Stimulated activated CD4-positive, alpha-beta T cell treated with anti-CD3 and anti-CD28 coated beads, Interleukin-12 subunit alpha, Interleukin-12 subunit beta, amount 100 ng/mL, for 48 hours (primary cell): ENCODE data around the gene NPDC1.

Experiments
- DNase-seq, 3 donors: peaks; one replicate each; pipeline ENCODE4 v3.0.0-alpha.2; 2020; ENCODE audit warnings: low read depth in 2 of 3, low spot score in 1 of 3

NPDC1 gene

DNA sequence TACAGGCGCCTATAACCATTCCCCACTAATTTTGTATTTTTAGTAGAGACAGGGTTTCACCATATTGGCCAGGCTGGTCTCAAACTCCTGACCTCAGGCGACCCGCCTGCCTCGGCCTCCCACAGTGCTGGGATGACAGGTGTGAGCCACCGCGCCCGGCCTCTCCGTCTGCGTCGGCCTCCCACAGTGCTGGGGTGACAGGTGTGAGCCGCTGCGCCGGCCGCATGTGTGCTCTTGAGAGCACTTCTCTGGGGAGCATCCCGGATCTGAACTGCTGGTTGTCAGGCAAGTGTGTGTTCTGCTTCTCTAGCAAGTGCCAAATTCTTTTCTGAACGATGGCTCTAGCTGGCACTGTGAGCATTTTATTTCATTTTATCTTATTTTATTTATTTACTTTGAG lies 11.6 kb upstream of the NPDC1 start:
- no peak for DNase-seq

DNA sequence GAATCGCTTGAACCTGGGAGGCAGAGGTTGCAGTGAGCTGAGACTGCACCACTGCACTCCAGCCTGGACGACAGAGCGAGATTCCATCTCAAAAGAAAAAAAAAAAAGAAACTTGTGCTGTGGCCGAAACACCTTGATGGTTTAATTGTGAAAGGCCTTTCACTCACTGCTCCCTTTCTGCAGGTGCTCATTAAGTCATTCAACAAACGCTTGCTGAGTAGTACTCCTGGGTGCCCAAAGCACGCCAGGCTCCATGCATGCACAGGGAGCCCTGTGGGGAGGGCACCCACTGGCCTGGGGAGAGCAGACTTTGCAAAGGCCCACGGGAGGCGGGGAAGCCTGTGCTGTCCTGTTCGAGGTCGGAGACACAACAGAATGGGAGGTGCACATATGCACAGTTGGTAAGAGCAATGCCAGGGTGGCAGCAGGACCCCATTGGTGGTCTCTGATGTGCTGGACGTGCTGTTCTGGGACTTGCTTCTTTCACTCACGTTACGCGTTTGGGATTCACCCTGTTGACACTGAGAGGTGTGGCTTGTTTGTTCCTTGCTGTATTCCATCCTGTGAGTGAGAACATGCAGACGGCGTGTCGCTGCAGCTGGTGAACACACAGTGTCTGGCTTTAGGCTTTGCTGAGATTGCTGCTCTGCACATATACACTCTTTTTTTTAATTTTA lies 10.9 kb upstream of the NPDC1 start:
- DNase-seq, result no peak

DNA sequence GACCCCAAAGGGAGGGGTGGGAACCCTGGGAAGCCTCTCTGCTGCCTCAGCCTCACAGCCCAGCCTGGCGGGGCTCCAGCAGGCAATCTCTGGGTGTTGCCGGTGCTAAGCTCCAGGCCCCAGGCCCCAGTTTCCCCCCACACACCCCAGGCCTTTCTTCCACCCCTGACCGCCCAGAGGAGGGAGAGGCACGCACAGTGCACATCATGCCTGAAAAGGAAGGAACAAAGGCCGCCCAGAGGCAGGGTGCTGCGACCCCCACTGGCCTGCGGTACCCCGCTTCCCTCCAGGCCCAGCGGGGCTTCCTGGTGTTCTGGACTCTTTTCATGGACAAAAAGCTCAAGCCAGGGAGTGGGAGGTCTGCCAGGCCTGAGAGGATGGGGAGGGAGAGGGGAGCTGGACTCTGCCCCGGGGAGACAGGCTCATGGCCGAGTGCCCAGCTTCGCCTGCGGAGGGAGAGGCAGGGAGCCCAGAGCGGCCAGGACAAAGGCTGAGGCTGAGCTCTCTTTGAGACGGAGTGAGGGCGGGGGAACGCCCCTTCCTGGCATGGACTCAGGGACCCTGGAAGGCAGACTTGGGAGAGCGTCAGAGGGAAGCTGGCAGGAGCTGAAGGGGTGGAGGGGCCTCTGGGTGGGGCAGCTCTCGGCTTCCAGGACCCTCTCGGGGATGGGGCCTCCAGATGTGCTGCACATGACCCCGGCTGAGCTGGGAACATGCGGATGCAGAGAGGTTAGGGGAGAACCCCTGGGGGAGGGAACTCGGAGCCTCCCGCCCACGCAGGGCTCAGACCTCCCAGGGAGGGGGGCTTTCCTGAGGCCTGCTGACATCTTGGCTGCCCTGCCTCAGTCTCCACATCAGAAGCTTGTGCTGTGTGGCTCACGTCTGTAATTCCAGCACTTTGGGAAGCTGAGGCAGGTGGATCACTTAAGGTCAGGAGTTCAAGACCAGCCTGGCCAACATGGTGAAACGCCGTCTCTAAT lies 9.7 kb upstream of the NPDC1 start:
- no peak for DNase-seq

DNA sequence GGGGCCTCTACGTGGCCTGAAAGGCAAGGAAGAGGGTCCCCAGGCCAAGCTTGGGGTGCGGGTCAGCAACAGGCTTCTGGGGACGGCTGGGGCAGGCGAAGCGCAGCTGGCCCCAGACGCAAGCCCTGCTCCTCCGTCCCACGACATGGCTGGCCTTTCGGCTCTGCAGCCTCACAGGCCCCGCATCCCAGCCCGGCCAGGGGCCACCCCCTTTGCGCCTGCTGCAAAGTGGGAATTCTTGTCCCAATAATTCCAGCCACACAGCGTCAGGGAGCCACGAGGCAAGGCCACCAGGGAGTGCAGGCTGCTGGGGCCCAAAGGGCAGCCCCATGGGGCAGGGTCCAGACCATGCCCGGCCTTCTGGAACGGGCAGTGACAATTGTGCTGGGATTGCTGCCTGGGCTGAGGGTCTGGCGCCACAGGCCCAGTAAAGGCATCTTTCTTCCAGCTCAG lies 9.0 kb upstream of the NPDC1 start:
- DNase-seq, result no peak

DNA sequence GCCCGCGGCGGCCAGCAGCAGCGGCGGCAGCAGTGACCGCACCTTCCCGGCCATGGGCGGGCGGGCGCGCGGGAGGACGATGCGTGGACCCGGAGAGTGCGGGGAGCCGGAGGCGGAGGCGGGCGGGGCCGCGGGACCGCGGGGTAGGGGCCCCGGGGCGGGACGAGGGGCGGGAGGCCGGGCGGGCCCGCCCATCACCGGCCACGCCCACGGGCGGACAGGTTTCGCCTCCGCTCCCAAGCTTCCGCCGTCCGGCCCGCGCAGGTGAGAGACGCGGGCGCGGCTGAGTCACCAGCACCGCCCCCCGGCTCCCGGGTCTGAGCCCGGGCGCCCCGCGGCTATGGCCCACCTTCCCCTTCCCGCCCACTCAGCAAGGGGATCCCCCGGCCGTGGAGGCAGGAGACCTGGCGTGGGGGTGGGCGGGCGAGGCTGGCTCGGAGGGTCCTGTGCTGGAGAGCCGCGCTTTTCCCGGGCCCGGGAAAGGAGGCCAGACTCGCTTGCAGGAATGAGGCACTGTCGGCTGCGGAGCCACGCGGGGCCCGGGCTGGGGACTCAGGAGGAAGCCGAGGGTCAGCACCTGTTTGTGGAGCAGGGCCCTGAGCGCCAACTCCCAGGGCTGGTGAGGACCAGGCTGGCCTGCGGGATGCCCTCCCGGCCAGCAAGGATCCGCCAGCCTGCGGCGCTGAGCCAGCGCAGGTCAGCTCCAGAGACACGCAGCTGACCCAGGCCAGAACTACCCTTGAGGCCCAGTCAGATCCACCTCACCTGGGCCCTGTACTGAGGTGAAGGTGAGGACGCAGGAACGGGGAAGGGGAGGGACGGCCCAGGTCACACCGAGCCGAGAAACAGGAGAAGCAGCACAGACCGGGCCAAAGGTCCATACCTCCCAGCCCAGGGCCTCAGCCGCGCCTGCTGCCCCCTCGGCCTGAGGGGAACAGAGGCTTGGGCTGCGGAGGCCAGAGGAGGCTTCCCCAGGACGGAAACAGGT lies 8.3 kb upstream of the NPDC1 start, which contains the start of gene ENTPD2:
ENTPD2 (minus strand) TSS at position 118 of the 988 bp plus-strand sequence; CDS start at position 54, 64 bp downstream.
- no peak for DNase-seq

DNA sequence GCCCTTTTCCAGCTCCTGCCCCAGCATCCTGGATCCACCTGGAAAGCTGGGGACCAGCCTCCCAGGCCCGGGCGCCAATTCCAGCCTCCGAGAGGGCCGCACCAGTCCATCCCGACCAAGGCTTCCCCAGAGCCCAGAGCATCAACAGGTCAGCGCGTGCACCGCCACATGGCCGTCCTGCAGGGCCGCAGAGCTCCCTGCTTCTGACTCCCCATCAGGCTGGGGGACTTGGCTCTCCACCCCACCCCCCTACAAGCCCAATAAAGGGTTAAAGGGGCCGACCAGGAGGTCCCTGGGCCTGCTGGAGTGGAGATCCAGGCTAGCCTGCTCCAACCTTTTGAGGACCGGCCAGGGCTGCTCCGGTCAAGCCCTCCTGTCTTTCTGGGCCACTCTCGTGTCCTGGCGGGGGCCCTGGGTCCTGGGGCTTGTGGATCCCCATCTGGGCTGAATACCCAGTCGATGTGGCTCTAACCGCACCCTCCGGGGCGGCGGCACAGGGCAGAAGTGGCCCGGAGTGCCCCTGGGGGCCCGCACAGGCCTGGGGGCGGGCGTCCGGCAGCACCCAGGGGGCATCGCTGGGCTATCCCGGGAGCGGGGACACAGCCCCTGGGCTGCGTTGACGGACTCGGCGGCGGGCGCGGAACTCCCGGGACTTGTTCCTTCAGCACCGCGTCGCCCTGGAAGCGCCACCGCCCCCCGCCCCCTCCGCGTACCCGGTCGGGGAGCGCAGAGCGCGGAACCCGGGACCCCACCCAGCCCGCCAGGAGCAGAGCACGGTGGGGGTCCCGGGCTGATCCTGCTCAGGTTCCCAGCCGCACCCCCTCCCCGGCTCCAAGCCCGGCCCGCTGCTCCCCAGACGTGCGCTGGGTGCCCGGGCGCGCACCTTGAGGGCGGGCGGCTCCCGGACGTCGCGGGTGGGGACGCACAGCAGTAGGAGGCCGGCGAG lies 7.3 kb upstream of the NPDC1 start:
- DNase-seq, result no peak

DNA sequence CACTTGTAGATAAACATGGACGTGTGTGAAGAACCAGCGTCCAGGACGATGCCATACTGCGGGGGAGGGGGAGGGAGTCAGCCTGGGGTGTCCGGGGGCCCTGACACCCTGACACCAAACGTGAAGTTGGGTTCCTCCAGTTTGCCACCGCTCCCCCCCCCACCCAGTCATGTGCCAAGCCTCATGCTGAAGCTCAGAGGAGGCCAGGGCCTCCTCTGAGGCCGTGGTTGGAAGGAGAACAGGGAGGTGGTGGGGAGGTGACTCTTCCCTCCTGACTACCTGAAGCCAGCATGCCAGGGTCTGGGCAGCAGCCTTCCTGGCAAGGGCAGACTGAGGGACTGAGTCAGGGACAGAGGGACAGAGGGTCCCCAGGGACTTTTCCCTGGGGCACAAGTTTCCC lies 6.3 kb upstream of the NPDC1 start:
- DNase-seq, result no peak

DNA sequence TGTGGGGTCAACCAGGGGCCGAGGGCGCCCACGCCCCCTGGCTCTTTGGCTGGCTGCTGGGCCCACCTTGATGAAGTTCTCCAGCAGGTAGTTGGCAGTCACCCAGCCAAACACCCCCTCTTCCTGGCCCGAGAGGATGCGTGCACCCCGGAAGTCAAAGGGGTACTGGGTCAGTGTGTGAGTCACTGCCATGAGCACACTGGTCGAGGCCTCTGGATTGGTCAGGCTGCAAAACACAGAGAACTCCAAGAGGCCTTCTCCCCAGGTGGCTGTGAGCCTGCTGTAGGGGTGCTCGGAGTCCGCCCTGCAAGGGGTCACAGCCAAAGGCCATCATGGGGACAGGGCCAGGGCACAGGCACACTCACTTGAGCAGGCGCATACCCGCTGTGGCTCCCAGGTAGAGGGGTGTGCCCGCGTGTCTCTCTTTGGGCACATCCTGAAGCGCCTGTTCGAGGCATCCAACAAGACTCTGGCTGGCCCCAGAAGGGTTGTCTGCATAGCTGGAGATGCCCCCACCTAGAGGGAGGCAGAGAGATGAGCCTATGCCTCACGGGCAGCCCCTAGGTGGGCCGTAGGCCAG lies 5.3 kb upstream of the NPDC1 start:
- DNase-seq, result no peak

DNA sequence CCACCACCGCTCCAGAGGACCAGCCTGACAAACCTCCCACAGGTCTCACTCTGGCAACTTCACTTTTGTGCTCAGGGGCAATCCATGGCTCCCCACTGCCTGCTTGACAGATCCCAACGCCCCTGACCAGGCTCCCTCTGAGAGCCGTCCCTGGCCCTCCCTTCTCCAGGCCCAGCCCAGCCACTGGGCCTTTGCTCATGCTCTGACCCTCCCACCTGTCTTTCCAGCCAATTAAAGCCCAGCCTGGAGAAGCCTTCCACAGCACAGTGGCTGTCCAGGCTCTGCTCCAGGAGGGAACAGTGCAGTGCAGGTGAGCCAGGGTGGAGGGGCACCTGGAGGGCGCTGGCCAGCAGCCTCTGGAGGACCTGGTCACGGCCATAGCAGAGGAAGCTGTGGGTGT lies 4.6 kb upstream of the NPDC1 start:
- DNase-seq, result no peak

DNA sequence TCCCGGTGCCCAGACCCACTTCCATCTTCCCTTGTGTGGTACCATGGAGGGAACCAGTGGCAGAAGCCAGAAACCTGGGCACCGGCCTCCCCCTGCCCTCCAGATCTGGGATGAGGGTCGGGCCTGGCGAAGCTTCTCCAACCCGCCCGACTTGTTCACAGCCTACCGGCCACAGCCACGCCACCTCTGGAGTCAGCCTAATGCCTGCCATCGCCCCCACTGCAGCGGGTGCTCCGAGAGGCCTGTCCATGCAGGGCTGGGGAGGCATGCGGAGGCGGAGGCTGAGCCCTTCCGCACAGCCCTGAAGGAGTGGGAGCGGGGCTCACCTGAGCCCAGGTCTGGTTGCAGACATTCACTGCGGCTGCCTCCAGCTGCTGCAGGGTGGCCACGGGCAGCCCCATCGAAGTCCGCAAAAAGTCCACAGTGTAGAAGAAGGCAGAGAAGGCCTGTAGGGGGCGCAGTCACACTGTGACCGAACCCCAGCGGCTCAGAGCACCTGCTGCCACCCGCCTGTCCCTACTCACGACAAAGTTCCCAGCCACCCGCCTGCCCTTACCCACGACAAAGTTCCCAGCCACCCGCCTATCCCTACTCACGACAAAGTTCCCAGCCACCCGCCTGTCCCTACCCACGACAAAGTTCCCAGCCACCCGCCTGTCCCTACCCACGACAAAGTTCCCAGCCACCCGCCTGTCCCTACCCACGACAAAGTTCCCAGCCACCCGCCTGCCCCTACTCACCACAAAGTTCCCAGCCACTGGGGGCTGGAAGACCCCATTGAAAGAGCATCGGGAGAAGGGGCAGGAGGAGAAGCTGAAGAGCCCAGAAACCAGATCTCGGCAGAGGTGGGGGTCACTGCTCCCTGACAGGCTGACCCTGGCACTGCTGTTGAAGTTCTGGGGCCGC lies 3.8 kb upstream of the NPDC1 start:
- peak in 1 of 3 donors; percentile 60 for DNase-seq

DNA sequence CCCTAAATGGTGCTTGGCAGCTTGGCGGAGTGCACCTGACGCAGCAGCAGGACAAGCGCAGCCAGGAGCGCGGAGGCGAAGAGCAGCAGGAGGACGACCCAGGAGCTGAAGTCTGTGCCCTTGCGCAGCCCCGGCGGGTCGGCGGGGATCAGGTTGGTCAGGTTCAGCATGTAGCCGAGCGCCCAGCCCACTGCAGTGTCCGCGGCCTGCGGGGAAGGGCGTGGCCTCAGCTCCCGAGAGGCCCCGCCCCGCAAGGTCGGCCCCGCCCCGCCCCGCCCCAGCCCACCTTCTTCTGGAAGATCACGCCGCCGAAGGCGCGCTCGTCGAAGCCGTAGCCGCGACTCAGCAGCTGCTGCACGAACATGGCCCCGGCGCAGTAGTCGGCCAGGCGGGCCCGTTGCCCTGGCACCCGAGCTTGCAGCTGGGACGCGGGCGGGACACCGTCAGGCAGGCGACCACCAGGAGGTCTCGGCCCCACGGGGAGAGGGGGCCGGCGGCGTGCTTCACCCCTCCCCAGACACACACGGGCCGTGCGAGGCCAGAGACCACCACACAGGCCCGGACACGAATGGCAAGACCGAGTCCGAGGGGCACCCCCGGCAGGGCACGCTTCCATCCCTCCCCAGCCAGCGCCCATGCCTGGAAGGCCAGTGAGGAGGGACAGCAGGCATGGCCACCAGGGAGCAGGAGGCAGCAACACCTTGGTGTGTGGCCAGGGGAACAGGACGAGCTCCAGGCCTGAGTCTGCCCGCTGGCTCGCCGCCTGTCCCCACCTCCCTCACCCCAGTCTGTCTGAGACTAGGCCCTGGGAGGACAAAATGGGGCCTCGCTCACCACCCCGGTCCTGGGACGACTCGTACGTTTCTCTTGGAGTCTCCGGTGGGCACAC lies 2.9 kb upstream of the NPDC1 start:
- DNase-seq, result no peak

DNA sequence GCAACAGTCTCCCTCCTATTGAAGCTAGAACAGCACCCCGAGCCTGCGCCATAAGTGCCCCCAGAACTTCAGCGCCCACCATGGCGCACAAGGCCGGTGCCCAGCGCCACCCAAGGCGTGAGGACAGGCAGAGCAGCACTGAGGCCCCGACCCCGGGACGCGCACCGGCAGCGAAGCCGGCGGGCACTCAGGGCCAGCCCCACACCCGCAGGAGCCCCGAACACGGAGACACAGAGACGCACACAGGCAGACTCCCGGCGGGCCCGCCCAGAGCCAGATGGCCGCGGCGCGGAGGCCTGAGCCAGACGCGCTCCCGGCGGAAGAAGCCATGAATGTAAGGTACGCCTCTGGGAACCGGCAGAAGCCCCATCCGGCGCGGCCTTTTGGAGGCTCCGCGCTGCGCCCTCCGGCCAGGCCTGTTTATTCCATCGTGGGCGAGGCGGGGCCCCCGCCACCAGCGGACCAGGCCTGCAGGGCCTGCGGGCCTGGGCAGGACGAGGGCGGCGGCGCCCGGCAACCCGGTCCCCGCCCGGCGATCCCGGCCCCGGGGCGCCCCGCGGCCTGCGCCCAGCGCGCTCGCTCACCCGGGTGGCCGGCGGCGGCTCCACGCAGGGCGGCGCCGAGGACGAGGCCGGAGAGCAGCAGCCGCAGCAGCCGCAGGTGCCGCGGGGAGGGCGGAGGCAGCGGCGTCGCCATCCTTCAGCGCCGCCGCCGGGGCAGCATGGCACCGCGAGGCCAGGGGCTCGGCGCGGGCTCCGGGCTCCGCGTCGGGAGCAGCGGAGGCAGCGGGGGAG lies 486 bp downstream of the NPDC1 start:
- DNase-seq, result no peak

DNA sequence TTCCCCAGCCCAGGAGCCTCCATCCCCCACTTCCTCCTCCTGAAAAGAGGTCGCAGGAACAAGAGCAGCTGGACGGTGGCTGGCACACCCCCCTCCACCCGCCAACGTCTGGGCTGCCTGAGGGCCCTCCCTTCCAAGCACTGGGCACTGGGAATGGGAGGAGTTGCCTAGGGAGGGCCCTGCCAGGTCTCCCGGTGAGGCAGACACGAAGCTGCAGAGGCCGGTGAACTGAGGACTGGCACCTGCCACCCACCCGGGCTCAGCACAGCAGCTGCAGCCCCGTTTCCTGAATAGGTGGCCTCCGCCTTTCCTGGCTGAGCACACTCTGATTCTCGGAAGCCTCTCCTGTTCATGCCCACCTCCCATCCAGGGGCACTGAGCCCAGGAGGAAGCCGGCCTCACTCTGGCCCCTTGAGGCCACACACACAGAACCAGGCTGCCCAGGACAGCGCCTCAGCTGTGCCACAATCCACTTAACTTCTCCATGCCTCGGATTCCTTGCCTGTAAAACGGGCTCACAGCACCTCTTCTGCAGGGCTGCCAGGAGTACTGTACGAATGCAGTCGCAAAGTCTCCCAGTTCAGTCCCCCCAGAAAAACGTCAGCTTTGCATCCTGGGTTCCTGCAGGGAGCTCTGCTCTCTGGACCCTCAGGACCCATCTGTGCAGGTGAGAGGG lies 1.3 kb downstream of the NPDC1 start:
- no peak for DNase-seq

DNA sequence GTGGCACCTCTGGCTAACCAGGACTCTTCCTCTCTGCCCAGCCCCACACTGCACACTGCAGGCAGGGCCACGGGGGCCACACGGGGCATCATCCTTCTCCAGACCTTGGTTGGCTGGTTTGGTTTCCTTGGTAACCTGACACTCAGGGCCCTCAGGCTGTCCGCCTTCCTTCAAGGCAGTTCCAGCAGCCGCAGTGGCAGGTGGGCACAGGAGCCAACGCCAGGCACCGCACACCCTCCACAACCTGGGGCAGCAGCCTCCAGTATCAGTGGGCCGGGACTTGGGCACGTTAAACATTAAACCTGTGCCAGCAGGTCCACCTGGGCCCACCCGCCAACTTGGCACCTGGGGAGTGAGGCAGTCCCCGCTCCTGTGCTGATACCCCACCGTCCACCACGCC lies 1.9 kb downstream of the NPDC1 start:
- no peak for DNase-seq

DNA sequence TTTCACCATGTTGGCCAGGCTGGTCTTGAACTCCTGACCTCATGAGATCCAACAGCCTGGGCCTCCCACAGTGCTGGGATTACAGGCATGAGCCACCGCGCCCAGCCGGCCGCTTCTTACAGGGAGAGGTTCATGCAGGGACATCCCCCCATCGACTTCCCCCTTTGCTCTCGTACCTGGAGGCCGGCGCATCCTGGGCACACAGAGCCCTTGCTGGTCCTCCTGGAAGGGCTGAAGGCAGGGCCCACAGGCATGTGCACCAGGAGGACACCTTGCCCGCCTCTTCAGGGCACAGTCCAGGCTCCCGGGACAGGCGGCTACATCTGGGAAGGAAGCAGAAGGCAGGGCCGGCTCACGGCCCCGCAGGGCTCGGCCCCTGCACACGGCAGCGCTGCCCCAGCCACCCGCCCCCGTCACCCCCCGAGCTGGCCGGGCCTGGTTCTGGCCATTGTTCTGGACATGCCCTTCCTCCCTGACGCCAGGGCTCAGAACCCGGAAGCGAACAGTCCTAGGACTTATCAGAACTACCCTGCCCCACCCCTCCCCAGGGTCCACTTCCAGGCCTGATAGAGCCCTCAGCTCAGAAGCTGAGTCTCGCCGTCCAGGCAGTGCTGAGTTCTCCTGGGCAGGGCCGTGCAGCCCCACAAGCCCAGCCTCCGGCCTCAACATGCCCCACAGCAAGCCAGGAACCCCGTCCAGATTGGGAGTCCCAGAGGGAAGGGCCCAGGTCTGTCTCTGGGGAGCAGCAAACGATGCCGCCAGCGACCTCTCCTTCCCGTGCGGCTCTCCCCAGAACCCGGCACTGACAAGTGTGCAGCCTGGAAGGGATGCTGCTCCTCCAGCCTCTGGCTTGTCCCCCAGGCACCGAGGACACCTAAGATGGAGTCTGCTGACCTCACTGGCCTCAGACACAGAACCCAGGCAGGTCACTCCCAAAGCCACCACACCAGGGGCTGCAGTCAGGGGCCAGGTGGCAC lies 2.9 kb downstream of the NPDC1 start:
- DNase-seq, result no peak
